Nucleus accumbens (tissue), 56 donors: Measurements from ENCODE around the gene SLFN5.
"Not testable (repeated sequence)": the region's sequence is repeated elsewhere in the genome, so short reads cannot be mapped to it uniquely, and the experiment has no call there.

Source experiments
- DNase-seq, 56 donors: peaks; one replicate each; lab custom pipeline; 2025; lab: John Stamatoyannopoulos, UW

The SLFN5 gene

GRCh38 chr17:35241520-35241919, 1.4 kb upstream of the SLFN5 start:
- DNase-seq: no peak

- DNase-seq: peak in 14 of 56 donors; percentile 7 to 67 (median 34)
Measured at GRCh38 chr17:35242158-35242804, 591 bp upstream of the SLFN5 start.

- DNase-seq: peak in 6 of 56 donors; percentile 1 to 43 (median 31)
Measured at GRCh38 chr17:35243561-35244340, 879 bp downstream of the SLFN5 start.

GRCh38 chr17:35244341-35245195, 1.7 kb downstream of the SLFN5 start:
- DNase-seq: no peak

- DNase-seq: no peak
Measured at GRCh38 chr17:35245196-35245486, 2.3 kb downstream of the SLFN5 start.

- no peak for DNase-seq
Measured at GRCh38 chr17:35252651-35253050, 9.8 kb downstream of the SLFN5 start.

- no peak for DNase-seq
Measured at GRCh38 chr17:35254107-35254773, 11.4 kb downstream of the SLFN5 start.

GRCh38 chr17:35255316-35255715, 12.4 kb downstream of the SLFN5 start:
- no peak for DNase-seq

- no peak for DNase-seq
Measured at GRCh38 chr17:35256629-35257028, 13.8 kb downstream of the SLFN5 start.

- DNase-seq: no peak
Measured at GRCh38 chr17:35257208-35257659, 14.4 kb downstream of the SLFN5 start.

GRCh38 chr17:35259001-35259400, 16.1 kb downstream of the SLFN5 start:
- no peak for DNase-seq

GRCh38 chr17:35265071-35265470, 22.2 kb downstream of the SLFN5 start:
- DNase-seq: no peak

- DNase-seq: no peak
Measured at GRCh38 chr17:35265566-35266141, 22.8 kb downstream of the SLFN5 start.

- DNase-seq: not testable (repeated sequence)
Measured at GRCh38 chr17:35274167-35275066, 31.5 kb downstream of the SLFN5 start.

- DNase-seq: not testable (repeated sequence)
Measured at GRCh38 chr17:35278454-35278853, 35.6 kb downstream of the SLFN5 start.

- DNase-seq: not testable (repeated sequence)
Measured at GRCh38 chr17:35278876-35279275, 36.0 kb downstream of the SLFN5 start.

GRCh38 chr17:35283767-35284166, 40.9 kb downstream of the SLFN5 start:
- no peak for DNase-seq

GRCh38 chr17:35284955-35285354, 42.1 kb downstream of the SLFN5 start:
- DNase-seq: no peak

- DNase-seq: no peak
Measured at GRCh38 chr17:35286120-35286781, 43.4 kb downstream of the SLFN5 start.
